HG03439 (cell line): Measurements from ENCODE around the gene SMAD6.

Experiments
- ATAC-seq: cut with Tn5 transposase; IDR thresholded peaks from one replicate; pipeline ENCODE4 v1.9.1; 2021; ENCODE audit warnings: mild to moderate bottlenecking, moderate library complexity; ENCODE audit not compliant: unreplicated experiment

Gene SMAD6

DNA sequence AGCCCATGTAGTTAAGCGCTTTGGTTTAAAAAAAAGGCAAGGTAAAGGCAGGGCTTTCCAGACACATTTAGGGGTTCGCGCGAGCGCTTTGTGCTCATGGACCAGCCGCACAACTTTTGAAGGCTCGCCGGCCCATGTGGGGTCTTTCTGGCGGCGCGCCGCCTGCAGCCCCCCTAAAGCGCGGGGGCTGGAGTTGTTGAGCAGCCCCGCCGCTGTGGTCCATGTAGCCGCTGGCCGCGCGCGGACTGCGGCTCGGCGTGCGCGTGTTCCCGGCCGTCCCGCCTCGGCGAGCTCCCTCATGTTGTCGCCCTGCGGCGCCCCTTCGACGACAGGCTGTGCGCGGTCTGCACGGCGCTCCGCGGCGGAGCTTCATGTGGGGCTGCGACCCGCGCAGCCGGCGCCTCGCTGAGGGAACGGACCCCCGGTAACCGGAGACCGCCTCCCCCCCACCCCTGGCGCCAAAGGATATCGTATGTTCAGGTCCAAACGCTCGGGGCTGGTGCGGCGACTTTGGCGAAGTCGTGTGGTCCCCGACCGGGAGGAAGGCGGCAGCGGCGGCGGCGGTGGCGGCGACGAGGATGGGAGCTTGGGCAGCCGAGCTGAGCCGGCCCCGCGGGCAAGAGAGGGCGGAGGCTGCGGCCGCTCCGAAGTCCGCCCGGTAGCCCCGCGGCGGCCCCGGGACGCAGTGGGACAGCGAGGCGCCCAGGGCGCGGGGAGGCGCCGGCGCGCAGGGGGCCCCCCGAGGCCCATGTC is 927 bp downstream of the SMAD6 start:
- ATAC-seq = no peak

DNA sequence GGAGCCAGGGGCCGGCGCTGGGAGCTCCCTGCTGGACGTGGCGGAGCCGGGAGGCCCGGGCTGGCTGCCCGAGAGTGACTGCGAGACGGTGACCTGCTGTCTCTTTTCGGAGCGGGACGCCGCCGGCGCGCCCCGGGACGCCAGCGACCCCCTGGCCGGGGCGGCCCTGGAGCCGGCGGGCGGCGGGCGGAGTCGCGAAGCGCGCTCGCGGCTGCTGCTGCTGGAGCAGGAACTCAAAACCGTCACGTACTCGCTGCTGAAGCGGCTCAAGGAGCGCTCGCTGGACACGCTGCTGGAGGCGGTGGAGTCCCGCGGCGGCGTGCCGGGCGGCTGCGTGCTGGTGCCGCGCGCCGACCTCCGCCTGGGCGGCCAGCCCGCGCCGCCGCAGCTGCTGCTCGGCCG is 1.5 kb downstream of the SMAD6 start:
- no peak for ATAC-seq

DNA sequence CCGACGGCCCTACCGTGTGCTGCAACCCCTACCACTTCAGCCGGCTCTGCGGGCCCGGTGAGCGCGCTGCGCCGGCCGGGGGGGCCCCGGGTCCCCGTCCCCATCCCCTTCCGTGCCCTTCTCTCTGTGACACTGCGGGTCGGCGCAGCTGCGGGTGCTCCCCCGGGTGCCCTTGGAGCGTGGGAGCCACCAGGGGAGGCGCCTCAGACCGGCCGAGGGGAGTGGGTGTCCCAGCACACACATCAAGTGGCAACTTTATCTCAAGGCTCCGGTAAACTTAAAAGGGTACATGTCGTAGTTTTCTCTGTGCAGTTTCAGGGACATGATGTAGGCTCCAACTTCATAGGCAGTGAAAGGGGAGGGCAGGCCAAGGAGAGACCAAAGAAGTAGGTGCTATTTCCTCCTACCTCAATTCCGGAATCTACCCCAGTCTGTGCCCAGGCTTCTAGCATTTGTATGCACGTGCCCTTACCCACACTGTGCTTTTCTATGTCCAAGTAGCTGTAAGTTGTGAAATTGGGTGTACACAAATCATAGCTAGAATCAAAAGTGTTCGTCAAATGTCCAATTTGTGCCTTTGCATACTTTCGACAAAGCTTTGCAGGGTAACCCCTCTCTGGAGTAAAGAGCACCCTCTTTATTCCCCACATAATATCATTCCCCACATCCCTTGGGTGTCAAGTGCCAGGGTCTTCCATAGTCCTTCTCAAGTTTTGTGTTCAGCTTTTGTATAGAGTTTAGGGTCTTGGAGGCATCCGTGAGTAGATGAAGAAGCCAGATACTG is 2.2 kb downstream of the SMAD6 start:
- no peak for ATAC-seq

DNA sequence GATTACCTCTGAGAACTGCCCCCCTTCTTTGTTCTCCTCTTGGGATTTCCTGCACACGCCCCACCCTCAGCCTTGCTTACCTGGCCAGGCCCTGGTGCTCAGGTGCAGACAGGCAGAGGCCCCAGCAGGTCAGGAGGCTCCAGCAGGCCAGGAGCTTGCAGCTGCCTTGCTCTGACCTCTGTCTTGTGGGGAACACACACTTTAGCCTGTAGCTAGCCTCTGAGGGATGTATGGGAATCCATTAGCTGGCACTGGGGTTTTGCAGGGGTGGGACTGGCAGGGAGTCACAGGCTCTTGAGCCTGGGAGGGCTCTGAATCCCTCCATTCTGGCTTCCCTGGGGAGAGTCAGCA is 2.7 kb downstream of the SMAD6 start:
- ATAC-seq = no peak

DNA sequence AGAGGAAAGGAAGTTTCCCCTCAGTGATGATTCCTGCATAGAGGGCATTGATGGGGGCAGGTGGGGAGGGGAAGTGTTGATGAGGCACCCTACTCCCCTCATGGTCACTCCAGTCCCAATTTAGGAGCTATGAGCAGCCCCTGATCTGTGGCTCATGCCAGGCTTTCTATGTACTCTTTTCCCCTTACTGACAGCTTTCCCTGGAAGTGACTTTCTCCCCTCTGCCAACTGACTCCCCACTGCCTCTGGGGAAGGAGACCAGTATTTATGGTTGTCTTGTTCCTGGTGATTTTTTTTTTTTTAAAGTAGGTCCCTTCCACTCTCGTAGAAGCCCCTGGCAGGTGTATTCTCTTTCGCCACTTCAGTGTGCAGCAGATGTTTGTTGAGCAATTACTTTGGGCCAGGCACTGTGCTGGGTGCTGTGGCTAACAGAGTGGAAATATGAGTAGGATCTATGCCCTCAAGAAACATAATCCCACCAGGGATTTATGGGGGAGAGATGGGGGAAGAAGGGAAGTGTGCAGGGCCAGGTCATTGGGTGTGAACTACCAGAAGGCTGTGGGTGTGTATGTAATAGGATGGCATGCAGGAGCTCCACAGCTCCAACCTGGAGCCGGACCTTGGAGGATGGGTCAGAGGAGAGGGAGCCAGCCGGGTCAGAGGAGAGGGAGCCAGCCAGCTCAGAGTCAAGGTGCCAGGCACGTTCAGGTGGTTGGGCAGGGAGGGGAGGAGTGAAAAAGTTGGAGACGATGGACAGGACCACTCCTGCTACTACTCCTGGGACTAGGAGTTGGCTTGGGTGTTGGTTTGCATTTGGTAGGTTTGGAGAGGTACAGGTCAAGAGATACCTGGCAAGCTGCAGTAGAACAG is 3.5 kb downstream of the SMAD6 start:
- ATAC-seq = no peak

DNA sequence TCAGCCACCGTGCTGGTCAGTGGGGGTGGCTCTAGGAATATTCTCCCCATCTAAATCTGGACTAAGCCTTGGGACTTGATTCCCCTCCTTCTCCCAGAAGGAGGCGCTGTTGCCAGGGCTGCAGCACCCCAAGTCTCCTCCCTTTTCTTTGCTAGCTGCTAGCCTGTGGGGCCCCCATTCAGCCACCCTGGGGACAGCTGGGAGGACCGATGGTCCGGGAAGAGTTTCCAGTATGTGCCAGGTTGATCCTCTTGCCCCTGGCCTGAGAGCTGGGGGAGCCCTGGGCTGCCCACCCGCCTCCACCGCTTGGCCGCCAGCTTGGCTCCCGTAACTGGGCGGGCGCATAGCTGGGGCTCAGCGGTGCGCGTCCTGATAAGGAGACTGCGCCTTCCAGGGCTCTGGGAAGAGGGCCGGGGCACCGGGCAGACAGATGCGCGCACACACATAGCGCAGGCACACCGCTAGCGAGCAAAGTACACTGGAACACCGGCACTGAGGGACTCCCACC is 4.2 kb downstream of the SMAD6 start:
- ATAC-seq = no peak

DNA sequence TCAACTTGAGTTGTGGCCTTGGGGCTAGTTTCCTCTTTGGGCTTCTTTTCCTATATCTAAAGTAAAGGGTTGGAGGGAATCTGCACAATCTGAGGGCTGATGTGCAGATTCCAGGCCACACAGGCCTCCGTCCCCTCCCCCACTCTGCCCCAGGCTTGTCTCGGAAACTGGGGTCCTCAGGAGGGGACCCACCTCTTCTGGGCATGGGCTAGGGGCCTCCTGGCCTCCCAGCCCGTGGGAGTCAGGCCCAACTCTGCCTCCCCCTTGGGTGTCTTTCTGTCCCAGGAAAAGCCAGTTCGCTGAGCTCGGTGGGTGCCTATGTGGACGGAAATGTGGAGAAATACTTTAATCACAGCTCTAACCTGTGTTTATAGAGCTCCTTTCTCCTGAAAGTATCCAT is 4.8 kb downstream of the SMAD6 start:
- ATAC-seq = no peak

DNA sequence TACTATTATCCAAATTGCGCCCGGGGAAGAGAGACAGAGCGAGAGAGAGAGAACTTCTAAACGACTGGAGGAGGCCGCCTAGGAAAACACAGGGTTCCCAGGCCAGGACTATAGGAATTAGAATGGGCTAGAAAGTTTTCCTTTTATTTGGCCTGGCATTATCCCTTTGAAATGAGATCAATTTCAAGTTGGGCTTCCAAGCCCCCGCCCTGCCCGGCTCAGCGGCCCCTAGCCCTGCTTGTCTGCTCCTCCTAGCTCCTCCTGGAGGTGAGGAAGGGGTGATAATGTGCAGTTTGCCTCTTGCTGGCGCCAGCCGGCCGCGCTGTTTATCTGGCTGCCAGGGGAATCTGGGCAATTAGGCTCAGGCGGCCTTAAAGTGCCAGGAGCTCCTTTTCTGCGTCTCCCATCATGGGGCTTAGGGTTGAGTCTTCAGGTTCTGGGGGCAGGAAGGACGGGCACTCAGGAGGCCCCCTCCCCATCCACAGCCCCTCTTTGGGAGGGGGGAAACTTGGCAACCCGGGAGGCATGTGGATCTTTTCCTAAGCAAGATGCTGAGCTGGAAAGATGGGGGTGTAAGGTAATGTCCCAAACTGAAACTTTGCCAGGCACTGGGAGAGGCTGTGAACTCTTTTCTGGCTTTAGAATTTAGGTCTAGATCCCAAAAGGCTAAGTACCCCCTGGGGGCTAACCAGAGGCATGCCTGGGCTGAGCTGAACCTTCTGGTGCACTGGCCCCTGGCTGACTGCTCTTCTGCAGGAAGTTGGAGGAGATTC is 5.5 kb downstream of the SMAD6 start:
- ATAC-seq = no peak

DNA sequence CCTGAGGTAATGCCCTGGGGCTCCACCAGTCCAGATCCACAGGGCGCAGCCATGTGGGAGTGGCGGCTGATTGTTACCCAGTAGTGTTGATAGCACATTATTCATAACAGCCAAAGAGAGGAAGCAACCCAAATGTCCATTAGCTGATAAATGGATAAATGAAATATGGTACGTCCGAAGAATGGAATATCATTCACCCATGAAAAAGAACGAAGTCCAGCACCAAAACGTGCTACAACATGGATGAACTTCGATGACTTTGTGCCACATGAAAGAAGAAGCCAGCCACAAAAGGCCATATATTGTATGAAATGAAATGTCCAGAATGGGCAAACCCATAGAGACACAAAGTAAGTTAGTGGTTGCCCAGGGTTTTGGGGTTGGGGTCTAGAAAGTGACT is 6.4 kb downstream of the SMAD6 start:
- ATAC-seq = no peak

DNA sequence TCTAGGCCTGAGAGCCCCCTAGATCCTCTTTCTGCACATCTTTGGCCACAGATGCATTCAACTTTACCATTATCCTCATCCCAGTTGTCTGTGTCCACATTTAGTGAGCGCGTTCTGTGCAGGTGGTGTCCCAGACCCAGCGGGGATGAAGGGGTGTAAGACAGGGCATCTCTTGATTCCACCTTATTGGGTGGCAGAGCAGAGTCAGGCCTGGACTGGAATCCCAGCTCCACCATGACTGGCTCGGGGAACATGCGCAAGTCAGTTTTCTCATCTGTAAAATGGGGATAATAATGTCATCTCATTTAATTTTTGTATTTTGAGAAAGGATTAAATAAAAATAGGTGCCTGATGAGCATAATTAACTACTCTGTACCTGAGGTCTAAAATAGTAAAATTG is 7.8 kb downstream of the SMAD6 start:
- ATAC-seq = no peak

DNA sequence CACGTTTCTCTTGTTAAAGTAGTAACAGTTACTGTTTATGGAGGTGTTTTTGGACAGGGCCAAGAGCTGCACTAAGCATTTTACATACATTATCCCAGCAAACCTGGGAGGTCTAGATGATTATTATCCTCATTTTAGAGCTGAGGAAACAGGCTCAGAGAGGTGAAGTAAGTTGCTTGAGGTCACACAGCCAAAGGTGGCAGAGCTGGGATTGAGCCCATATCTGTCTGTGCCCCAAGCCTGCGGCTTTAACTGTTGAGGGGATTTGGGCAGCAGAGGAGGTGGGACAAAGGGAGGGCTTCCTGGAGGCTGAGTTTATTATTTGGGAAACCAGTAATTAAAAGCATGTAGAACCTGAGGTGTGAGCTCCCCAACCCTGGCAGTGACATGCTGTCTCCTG is 9.2 kb downstream of the SMAD6 start:
- no peak for ATAC-seq

DNA sequence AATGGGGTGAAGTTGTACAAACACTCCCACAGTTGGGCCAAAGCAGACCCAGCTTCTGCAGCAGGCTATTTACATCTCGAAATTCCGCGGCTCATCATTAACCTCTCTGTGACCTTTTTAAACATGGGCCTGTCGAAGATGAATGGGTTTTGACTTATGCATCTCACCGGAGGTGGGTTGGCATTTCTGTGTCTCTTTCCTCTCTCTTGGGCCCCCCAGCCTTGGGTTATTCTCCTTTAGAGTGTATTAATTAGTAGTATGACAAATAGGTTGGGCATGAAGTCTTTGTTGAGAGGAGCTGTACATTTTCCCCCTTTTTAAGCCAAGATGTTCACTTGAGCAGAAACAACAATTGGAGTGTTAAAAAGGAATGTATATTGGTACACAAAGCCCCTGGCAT is 9.8 kb downstream of the SMAD6 start:
- ATAC-seq = no peak

DNA sequence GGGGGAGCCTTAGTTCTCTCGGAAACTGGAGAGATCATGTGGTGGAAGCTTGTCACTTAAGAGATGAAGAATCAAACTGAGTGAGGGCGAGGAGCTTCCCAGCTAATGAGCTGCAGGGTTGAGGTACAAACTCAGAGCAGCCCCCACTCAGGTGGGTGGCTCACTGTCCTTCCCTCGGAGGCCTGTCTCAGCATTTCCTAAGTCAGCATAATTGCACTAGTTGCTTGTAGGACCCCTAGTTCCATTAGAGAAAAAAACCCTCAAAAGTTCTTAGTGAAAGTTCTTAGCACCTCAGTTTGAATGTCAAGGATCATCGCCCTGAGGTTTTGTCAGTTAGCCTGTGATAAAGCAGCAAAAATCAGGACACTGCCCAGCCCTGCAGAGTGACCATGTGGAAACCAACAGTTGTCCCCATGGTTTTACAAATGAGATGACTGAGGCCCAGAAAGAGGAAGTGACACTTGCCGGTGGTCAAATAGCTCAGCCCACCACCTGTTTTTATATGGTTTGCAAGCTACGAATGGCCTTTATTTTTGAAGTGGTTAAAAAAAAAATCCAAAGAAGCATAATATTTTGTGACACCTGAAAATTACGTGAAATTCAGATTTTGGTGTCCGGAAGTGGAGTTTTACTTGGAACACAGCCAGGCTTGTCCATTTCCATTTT is 11.9 kb downstream of the SMAD6 start:
- ATAC-seq = no peak

DNA sequence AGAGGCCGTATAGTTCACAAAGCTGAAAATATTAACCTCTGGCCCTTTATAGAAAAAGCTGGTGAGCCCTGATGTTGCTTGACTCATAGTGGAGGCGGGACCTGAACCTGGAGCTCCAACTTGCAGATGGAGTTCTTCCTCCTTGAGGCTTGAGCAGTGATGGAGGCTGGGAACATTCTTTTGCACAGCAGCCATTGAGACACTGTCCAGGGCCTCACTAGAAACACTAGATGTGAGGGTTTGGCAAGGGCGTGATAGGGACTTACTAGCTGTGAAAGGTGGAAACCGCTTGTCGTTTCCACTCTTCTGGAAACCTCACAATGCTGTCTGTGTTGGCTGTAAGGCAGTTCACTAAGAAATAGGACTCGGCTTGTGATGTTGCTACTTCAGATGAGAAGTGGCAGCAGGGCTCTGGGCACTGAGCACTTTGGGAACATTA is 12.5 kb downstream of the SMAD6 start:
- no peak for ATAC-seq

DNA sequence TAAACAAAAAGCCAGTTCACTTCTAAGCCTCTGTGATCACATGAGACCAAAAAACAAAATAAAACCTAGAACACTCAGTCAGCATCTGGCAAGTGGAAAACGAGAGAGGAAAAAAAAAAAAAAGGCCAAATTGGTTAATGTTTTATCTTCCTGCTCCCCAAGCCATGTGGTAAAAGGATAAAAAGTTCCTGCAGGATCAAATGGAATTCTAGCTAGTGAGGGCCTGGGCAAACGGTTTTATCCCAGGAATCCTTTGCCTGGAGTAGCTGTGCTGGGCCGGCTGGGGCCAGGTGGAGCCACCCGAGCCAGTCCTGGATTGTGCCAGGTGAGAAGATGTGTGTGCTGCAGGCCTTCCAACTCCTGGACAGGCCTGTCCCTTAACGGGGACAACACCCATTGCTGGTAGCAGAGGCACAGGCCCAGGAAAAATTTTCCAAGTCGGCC is 13.2 kb downstream of the SMAD6 start:
- ATAC-seq = no peak

DNA sequence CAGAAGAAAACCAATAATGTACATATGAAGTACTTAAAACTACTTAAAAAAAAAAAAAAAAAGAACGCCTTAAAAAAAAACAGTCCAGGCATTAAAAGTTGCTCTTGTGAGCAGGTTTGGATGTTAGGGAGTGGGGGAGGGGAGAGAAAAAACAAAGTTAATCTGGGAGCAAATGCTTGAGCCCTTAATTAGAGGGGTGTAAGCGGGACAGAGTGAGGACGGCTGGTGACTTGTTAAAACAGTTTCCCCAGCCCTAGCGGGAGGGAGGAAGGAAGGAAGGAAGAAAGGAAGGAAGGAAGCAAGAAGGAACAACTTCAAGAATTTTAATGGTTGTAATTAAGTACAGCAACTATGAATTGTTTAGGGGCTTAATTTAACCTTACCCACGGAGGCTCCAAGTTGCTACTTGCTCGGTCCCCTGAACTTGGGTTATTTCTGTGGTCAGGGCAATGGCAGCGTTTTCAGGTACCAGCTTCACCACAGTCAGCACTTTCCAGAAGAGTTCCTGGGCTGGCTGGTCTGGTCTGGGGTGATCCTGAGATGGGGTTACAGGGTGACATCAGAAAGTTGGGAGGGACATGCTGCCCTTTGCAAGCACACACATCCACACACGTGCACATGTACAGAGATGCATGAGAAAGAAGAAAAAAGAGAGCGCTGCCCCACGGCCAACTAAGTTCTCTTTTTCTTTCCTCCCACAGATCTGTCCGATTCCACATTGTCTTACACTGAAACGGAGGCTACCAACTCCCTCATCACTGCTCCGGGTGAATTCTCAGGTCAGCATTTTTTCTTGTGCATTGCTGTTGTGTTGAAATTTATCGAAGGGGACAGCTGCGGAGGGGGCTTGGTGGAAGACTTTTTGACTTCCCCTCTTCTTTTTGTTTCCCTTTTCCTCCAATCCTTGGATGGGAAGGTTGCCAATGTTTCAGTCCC is 14.0 kb downstream of the SMAD6 start:
- no peak for ATAC-seq

DNA sequence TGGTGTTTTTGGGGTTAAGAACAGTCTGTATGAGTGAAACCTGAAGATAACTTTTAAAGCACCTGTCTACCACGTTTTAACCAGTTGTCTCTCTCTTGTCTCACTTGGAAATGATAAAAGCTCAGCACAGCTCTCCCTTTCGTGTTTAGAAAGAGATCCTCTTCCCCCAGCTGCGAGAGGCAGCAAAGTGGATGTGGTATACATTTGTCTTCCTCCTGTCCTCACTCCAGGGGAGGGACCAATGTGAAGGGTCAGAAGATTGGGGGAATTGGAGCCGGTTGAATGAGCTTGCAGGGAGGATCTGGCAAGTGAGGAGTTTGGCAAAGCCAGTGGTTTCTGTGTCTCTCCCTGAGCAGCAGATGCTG is 14.6 kb downstream of the SMAD6 start:
- ATAC-seq = no peak

DNA sequence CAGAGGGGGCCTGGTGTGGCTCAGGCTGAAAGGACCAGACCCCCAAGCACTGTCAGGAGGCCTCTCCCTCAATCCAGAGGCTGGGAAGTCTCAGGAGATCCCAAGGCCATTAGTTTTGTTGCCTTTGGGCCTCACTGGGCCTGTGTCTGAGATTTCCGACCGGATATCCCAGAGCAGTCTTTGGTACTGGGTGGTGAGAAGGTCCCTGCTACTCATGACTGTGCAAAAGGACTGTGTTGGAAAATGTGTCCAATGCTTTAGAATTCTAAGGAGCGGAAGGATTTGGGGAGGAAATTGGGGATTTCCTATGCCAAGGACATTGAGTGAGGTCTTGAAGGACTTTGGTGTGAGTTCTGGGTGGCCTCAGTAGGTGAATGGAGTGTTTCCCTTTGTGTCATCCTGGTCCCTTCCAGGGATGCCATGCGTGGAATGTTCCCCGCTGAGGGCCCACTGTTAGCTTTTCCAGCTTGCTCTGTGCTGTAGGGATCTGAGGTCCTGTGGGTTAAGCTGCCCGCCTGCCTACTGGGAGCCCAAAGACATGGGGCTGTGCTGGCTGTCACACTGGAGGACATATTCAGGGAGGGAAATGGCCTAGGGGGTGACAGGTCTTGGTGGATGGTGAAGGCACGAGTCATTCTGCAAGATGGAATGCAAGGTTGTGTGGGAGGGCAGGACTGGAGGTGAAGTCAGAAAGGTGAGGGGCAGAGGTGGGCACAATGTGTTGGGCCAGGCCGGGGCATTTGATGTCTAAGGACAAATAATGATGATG is 16.4 kb downstream of the SMAD6 start:
- ATAC-seq = no peak
